HepG2 (cell line): ENCODE data around the gene FCAMR. TPM values are rescaled to one million over a fixed set of nuclear protein-coding genes. Genes with fewer than 3 reads are reported as not detected.

Experiments
- ARHGAP35 ChIP-seq: sonication (generic); formaldehyde crosslinking; IDR thresholded peaks from 2 replicates; pipeline ENCODE4 v1.9.0; 2022; ENCODE audit warnings: mild to moderate bottlenecking, inconsistent platforms, moderate library complexity, missing genetic modification reagents, borderline replicate concordance
- GFI1 ChIP-seq: sonication (generic); formaldehyde crosslinking; IDR thresholded peaks from 2 replicates; pipeline ENCODE4 v1.5.0; 2020; ENCODE audit warnings: missing genetic modification reagents, mild to moderate bottlenecking, borderline replicate concordance
- ZFX ChIP-seq: sonication (generic); formaldehyde crosslinking; IDR thresholded peaks from 2 replicates; pipeline ENCODE4 v1.4.0; 2020; ENCODE audit warnings: mild to moderate bottlenecking, low read depth, missing genetic modification reagents, moderate library complexity
- ZSCAN22 ChIP-seq: sonication (generic); formaldehyde crosslinking; IDR thresholded peaks from 2 replicates; pipeline ENCODE4 v1.4.0; 2020; ENCODE audit warnings: mild to moderate bottlenecking, missing genetic modification reagents
- polyA plus RNA-seq, 8 experiments: library from polyadenylated mRNA; depleted of rRNA in 3 of 8; stranded (reverse) in 7 of 8; unstranded in 1 of 8; fragments of >200 nt; fragmentation: Illumina TruSeq in 4 of 8; extraction: Trizol in 4 of 8; gene quantifications; 2 replicates each; pipeline versions ENCODE4 v1.2.1 to v1.2.3, GENCODE V29; 2011 to 2016; ENCODE audit warnings: low read depth in 4 of 8, missing spikeins in 1 of 8, mixed read lengths in 1 of 8; ENCODE audit not compliant: insufficient read depth in 1 of 8
- total RNA-seq, 5 experiments: library from RNA; depleted of rRNA; stranded (reverse); fragments of >200 nt; fragmentation: Illumina TruSeq; extraction: Trizol; gene quantifications; 2 replicates each; pipeline ENCODE4 v1.2.3, GENCODE V29; 2016; ENCODE audit warnings: low read depth in 1 of 5
- TF ChIP-seq, protein P1 (sequence below): sonication (generic); formaldehyde crosslinking; conservative IDR thresholded peaks from 2 replicates; pipeline ENCODE4 v1.4.0; 2020; ENCODE audit warnings: mild to moderate bottlenecking, missing genetic modification reagents, moderate library complexity
- TF ChIP-seq, protein P2 (sequence below): sonication (generic); formaldehyde crosslinking; IDR thresholded peaks from 2 replicates; pipeline ENCODE4 v1.5.0; 2020; ENCODE audit warnings: mild to moderate bottlenecking, missing genetic modification reagents, borderline replicate concordance
- TF ChIP-seq, protein P3 (sequence below): IDR thresholded peaks from 2 replicates; pipeline ENCODE4 v1.6.1; 2012; ENCODE audit warnings: inconsistent platforms

The FCAMR gene
- total and polyA plus RNA-seq, 2 of the 13 experiments (the other 11 are each of a cell fraction or from before 2014, with no cell fraction given) = not detected

DNA sequence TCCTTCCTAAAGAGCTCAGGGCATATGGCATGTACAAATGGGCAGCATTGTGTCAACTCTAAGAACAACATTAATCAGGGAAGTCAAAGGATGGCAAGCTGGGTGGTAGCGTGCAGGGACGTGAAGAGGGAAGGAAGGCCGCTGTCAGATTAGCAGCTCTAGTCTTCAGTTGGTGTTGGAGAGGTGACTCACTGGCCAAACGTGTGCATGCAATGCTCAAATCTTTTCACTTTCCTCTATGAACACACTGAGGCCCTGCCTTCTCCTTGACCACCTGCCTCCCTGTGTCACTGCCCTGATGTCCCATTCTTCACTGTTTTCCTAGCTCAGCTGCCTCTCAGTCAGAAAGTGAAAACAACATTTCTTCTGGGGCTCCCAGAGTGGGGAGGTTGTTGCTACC is 18.1 kb downstream of the FCAMR start (continued):
- TF ChIP-seq, protein P1, sequence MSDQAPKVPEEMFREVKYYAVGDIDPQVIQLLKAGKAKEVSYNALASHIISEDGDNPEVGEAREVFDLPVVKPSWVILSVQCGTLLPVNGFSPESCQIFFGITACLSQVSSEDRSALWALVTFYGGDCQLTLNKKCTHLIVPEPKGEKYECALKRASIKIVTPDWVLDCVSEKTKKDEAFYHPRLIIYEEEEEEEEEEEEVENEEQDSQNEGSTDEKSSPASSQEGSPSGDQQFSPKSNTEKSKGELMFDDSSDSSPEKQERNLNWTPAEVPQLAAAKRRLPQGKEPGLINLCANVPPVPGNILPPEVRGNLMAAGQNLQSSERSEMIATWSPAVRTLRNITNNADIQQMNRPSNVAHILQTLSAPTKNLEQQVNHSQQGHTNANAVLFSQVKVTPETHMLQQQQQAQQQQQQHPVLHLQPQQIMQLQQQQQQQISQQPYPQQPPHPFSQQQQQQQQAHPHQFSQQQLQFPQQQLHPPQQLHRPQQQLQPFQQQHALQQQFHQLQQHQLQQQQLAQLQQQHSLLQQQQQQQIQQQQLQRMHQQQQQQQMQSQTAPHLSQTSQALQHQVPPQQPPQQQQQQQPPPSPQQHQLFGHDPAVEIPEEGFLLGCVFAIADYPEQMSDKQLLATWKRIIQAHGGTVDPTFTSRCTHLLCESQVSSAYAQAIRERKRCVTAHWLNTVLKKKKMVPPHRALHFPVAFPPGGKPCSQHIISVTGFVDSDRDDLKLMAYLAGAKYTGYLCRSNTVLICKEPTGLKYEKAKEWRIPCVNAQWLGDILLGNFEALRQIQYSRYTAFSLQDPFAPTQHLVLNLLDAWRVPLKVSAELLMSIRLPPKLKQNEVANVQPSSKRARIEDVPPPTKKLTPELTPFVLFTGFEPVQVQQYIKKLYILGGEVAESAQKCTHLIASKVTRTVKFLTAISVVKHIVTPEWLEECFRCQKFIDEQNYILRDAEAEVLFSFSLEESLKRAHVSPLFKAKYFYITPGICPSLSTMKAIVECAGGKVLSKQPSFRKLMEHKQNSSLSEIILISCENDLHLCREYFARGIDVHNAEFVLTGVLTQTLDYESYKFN (CRISPR knock-in tag) = no peak
- TF ChIP-seq, protein P2, sequence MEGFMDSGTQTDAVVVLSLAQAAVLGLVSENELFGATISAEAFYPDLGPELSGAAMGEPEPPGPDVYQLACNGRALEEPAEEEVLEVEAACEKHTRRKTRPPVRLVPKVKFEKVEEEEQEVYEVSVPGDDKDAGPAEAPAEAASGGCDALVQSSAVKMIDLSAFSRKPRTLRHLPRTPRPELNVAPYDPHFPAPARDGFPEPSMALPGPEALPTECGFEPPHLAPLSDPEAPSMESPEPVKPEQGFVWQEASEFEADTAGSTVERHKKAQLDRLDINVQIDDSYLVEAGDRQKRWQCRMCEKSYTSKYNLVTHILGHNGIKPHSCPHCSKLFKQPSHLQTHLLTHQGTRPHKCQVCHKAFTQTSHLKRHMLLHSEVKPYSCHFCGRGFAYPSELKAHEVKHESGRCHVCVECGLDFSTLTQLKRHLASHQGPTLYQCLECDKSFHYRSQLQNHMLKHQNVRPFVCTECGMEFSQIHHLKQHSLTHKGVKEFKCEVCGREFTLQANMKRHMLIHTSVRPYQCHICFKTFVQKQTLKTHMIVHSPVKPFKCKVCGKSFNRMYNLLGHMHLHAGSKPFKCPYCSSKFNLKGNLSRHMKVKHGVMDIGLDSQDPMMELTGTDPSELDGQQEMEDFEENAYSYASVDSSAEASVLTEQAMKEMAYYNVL (CRISPR knock-in tag) = no peak
- TF ChIP-seq GFI1 (CRISPR knock-in tag) = 0 out of 2 replicates have a peak, but pooled peaks have one; percentile 15
- TF ChIP-seq ARHGAP35 (CRISPR knock-in tag) = no peak
- TF ChIP-seq, protein P3, sequence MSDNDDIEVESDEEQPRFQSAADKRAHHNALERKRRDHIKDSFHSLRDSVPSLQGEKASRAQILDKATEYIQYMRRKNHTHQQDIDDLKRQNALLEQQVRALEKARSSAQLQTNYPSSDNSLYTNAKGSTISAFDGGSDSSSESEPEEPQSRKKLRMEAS = peak; percentile 42; the same call in 1 of the 2 replicates
- TF ChIP-seq ZFX (CRISPR knock-in tag) = peak; percentile 65
- TF ChIP-seq ZSCAN22 (CRISPR knock-in tag) = 0 out of 2 replicates have a peak, but pooled peaks have one; percentile 77
